Activated CD8-positive, alpha-beta memory T cell treated with anti-CD3 and anti-CD28 coated beads, Interleukin-2, amount 50 U/mL, for 4 hours (primary cell): ENCODE measurements around the gene LIX1L.
"Not testable (repeated sequence)": the region's sequence is repeated elsewhere in the genome, so short reads cannot be mapped to it uniquely, and the experiment has no call there.

Experiments
- DNase-seq: peaks from one replicate; pipeline ENCODE4 v3.0.0-alpha.2; 2020

LIX1L gene

DNA sequence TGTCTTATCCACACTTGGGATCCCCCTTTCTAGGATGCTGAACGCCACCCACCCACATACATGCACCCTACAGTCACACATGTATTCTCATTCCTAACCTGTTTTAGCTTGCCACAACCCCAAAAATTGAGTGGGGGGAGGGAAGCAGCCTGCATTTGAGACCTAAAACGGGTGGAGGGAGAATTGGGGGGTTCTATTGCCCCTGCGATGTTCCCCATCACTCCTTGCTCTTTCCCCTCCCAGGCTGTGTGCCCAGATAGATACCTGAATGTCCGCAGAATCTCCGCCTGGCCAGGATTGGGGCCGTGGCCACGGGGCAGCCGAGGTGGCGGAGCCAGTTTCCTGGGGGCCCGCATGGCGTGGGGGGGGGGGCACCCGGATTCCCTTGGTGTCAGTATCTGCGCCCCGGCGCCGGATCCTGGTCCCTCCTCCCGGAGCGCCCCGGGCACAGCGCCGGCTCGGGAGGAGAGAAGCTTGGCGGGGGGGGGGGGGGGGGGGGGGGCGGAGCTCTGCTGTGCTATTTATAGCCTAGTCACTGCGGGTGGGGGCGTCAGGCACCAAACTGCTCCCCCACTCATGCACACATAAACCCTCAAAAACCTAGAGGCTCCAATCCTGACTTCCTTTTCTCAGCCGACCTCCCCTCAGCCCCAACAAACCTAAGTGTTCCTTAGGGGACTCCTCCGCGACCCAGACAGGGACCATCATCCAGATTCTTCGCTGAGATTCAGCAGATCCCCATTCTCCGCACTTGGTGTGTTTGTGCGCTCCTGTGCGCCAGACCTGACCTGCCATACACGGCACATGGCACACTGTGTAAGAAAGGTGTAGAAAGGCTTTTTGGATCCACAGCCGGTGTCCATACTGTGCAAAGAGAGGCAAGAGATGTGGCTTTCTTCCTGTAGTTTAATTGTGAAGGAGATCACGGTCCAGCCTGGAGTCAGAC lies 4.6 kb upstream of the LIX1L start:
- peak; percentile 40 for DNase-seq

DNA sequence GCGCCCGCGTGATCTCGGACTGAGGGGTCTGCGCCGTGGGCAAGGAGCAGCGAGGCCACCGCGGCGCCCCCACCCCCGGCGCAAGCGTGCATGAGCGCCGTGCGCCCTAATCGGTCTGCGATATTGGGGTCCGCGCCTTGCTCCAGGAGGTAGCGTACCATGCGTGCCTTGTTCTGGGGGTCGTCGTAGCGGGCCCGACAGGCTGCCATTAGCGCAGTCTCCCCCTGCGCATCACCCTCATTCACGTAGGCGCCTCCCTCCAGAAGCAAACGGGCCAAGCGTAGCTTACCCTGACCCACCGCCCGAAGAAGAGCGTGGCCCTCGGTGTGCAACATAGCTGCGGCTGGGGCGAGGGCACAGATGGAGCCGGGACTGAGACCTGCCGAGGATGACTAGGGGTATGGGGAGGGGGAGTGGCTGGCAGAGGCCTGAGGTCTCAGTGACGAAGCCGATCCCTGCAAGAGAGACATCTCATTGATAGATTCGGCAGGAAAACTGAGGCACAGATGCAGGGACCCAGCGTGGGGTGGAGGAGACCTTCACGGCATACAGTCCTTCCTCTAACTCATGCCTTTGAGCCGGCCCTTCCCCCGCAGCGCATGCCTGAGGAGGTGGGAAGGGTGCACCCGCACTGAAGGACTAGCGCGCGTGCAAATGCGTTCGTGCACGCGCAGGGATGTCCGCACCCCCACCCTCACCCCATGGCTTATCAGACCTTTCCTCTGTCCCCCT lies 3.8 kb upstream of the LIX1L start:
- DNase-seq = peak; percentile 51

DNA sequence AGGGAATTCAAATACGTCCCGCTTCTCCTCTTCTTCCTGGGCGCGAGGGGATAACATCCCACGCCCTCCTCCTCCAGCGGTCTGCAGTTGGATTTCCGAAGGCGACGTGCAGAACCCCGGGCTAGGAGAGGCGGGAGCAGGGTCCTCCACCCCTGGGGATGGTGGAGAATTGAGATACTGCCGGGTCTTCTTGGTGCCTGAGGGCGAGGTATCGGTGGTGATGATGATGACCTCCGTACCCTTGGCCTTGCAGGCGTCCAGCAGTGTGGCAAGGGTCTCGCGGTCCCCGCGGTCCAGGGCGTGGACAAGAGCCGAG lies 3.2 kb upstream of the LIX1L start:
- DNase-seq = no peak

DNA sequence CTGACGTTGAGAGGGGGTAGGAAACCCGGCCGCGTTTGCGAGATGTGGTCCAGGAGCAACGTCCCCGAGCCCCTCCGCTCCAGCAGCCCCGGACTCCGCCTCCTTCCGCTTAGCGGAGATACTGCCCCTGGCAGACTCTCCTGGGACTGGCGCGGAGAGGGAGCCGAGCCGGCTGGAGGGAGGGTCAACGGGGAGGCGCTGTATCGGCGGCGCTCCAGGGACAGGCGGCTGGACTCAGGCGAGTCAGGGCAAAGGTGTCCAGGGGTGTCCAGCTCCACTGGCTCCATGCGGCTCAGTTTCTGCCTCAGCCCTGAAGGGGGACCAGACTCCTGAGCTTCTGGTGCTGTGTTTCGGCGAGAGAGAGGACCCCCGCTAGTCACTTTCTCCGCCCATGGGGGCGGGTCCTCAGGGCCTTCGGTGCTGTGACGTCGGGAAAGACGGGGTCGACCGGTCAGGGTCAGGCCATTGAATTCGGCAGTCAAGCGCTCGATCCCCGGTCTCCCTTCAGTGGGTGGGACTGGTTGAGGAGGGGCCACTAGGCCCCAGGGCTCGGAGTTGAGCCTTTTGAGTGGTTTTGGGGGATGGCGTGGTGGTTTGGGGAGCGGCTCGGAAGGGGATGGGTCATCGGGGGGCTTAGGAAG lies 2.8 kb upstream of the LIX1L start:
- DNase-seq = peak; percentile 50

DNA sequence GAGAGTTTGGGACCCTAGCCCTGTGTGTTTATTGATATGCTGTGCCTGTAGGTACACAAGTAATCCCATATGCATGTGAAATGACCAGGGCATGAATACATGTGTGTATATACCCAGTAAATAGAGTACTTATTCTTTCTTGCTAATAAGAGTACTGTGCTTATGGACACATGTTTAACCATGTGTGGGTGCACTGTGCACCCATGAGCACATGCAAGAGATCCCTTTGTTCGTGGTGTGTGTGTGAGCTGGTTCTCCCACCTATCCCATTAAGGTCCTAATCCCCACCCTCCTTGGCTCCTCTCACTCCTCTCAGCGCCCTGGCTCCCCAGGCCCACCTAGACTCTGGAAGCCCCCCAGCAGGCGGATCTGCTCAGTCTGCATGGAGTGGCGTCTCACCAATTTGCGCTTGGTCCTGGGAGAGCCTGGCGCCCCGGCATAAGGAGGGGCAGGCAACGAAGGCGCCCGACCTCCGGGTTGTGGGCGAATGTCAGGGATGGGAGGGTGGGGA lies 2.2 kb upstream of the LIX1L start:
- no peak for DNase-seq

- no peak for DNase-seq
These were observed 1.5 kb upstream of the LIX1L start for GRCh38 chr1:145959333-145959732.

GRCh38 chr1:145958734-145959133 lies 917 bp upstream of the LIX1L start:
- DNase-seq = no peak

DNA sequence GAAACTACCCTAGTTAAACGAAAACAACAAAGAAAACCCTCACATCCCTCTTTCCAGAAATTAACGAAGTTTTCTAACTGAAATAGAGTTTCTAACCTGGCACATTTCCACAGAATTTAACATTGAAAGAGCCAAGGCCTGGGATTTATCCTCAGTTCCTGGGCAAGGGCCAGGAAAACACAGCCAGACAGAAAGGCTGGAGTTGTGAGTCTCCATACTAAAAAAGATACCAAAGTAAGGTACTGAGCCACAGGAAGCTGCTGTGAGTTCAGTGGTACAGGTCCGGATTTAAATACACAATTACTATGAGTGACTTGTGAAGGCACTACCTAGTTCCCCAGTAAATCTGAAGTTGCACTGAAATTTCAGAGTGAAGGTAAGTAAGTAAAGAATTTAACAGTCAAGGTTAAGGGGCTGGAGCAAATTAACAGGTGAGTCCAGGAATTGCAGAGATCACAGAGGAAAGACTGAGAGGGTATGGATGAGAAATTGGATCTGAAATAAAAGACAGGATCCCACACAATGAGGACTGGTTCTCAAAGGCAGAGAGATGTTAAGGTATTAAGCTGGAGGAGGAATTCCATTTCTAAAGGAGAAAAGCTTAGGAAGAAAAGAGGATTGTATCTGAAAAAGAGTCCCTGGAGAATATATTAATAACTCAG lies 905 bp downstream of the LIX1L start:
- no peak for DNase-seq

- DNase-seq = no peak
These were observed 1.5 kb downstream of the LIX1L start for GRCh38 chr1:145956361-145956760.

DNA sequence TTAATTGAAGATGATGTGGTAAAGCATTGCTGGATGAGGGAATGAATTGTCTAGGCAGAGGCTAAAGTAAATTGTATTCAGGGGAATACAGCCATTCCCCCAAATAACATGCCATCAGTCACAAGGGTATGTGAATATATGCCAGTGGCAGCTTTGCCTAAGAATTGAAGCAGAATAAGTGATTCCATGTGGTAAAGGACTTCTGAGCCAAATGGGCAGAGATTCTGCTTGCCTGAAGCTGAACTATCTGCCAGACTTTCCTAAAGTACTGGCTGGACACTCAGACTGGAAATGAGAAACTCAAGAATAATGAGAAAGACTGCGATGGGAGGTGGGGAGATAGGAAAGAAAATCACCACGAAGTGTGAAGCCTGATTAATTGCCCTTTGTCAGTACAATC lies 2.4 kb downstream of the LIX1L start:
- DNase-seq = no peak

DNA sequence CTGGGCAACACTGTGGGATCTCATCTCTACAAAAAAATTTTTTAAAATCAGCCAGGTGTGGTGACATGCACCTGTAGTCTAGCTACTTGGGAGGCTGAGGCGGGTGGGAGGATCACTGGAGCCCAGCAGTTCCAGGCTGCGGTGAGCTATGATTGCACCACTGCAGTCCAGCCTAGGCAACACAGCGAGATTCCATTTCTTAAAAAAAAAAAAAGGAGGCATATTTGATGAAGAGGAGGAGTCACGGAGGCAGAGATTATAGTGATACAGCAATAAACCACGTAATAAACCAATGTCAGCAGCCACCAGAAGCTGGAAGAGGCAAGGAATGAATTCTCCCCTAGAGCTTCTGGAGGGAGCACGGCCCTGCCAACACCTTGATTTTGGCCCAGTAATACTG lies 4.0 kb downstream of the LIX1L start:
- DNase-seq = no peak

- DNase-seq = no peak
These were observed 4.9 kb downstream of the LIX1L start for GRCh38 chr1:145952903-145953302.

DNA sequence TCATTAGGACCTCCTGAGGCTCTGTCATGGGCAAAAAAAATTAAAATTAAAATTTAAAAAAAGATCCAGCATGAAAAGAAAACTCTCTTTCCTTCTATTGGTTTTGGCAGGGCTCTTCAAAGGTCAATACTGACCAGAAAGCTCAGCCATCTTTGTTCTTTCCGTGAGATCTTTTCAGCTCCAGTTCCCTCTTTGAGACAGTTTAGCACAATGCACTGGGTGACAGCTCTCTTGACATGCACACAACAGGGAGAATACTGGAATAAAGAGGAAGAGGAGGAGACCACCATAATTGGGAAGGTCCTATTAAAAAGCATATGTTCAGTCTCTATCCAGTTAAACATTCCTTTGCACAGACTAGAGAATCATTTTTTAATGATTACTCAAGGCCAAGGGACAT lies 6.3 kb downstream of the LIX1L start:
- no peak for DNase-seq

- DNase-seq = no peak
These were observed 8.6 kb downstream of the LIX1L start for GRCh38 chr1:145949219-145949618.

DNA sequence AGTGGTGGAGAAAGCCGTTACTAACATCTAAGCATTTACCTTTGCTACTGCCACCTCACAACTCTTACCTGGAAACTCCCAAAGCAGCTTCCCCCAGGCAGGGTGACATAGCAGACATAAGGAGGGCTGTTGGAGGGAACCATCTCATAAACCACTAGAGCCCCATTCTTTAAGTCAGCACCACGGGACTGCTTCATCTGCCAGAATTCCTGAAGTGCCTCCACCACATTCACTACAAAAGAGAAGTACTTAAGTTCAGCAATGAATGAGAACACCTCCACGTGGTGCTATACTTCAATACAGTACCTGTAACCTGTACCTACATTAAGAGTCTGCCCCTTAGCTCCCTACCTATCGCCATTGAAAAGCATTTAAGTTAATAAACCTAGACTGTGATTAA lies 10.3 kb downstream of the LIX1L start:
- DNase-seq = no peak

DNA sequence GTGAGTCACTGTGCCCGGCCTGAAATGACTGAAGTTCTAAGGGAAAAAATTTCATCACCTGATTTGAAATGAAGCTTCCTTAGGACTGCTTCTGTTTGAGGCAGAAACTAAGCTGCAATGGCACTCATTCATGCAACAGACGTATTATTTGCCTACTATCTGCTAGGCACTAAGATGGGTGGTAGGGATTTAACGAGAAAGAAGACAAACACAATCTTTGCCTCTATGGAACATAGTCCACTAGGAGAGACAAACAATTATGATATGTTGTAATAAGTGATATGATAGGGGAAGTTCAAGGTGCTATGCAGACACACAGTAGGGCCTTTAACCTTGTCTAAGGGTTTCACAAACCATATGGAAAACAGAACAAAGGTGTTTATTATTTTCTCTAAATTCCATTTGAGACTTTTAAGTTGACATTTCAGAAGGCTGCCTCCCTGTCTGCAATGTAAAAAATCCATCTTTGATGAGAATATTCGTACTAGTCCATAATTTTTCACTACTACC lies 11.3 kb downstream of the LIX1L start:
- DNase-seq = no peak

GRCh38 chr1:145944532-145944931 lies 13.3 kb downstream of the LIX1L start:
- DNase-seq = no peak

GRCh38 chr1:145942871-145943270 lies 14.9 kb downstream of the LIX1L start:
- DNase-seq = no peak

GRCh38 chr1:145942405-145942804 lies 15.4 kb downstream of the LIX1L start:
- DNase-seq = no peak

DNA sequence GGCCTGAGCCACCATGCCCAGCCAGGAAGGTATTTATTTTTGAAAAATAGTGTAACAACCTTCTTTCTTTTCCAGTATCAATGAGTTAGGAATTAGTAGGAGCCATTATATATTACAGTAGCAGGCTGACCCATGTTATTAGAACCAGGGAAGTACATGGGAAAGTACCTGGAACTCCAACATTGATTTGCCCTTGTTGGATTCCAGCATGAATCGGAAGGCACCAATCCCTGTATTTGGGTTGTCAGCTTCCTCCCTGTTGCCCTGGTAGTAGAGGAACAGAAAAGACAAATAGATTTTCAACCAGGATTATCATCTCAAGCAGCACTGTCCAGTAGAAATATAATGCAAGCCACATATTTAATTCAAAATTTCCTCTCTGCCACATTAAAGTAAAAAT lies 20.4 kb downstream of the LIX1L start:
- DNase-seq = no peak

GRCh38 chr1:145936247-145936646 lies 21.6 kb downstream of the LIX1L start:
- no peak for DNase-seq

DNA sequence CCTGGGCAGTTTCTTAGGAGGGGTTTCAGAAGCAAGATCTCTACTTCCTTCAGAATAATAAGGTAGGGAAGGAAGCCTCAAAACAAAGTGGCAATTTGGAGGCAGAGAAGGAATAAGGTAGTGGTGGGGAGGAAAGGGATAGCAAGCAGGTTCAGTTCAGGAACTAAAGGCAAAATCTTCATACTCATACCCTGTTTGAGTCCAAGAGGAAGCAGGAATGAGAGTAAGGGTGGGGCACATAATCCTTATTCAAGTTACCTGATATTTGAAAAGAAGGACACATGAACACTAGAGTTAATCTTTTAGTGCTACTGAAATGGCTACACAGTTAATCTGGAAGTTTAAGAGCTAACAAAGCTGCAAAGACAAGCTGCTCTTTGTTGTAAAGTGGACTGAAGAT lies 22.1 kb downstream of the LIX1L start:
- no peak for DNase-seq

DNA sequence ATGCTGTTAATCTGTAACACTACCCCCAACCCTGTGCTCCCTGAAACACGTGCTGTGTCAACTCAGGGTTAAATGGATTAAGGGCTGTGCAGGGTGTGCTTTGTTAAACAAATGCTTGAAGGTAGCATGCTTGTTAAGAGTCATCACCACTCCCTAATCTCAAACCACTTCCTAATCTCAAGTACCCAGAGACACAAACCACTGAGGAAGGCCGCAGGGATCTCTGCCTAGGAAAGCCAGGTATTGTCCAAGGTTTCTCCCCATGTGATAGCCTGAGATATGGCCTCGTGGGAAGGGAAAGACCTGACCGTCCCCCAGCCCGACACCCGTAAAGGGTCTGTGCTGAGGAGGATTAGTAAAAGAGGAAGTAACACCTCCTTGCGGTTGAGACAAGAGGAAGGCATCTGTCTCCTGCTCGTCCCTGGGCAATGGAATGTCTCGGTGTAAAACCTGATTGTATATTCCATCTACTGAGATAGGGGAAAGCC lies 25.3 kb downstream of the LIX1L start:
- DNase-seq = not testable (repeated sequence)
